Measurements from ENCODE around the gene CALD1. TPM values are rescaled to one million over a fixed set of nuclear protein-coding genes. Genes with fewer than 3 reads are reported as not detected.

CALD1 gene, protein sequence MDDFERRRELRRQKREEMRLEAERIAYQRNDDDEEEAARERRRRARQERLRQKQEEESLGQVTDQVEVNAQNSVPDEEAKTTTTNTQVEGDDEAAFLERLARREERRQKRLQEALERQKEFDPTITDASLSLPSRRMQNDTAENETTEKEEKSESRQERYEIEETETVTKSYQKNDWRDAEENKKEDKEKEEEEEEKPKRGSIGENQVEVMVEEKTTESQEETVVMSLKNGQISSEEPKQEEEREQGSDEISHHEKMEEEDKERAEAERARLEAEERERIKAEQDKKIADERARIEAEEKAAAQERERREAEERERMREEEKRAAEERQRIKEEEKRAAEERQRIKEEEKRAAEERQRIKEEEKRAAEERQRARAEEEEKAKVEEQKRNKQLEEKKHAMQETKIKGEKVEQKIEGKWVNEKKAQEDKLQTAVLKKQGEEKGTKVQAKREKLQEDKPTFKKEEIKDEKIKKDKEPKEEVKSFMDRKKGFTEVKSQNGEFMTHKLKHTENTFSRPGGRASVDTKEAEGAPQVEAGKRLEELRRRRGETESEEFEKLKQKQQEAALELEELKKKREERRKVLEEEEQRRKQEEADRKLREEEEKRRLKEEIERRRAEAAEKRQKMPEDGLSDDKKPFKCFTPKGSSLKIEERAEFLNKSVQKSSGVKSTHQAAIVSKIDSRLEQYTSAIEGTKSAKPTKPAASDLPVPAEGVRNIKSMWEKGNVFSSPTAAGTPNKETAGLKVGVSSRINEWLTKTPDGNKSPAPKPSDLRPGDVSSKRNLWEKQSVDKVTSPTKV
- total RNA-seq: 649 and 694 TPM in 2 replicates

GRCh38 chr7:134778941-134779740 is at the start of gene CALD1:
TSS of gene CALD1 (plus strand) at chr7:134779634. CDS start at chr7:134867734, 88,100 bp downstream.

GRCh38 chr7:134986363-134987251 is 207.2 kb downstream of the CALD1 start, which contains the start of gene AGBL3:
TSS of gene AGBL3 (plus strand) at chr7:134986508. CDS start at chr7:134987934, 1,426 bp downstream.

Other genes with a start within 250 kb of the CALD1 start
- 0.43 and 1.9 TPM in 2 replicates for gene AKR1B15, start 230.5 kb upstream of the CALD1 start, total RNA-seq
- 30.0 and 36.0 TPM in 2 replicates for gene BPGM, start 132.8 kb upstream of the CALD1 start, total RNA-seq
- gene AGBL3, start 206.9 kb downstream of the CALD1 start, total RNA-seq: 0.71 and 1.4 TPM in 2 replicates

Measured in smooth muscle cell of bladder (primary cell).